Natural killer cell (primary cell): Measurements from ENCODE around the gene RGS19. TPM values are rescaled to one million over a fixed set of nuclear protein-coding genes. Genes with fewer than 3 reads are reported as not detected.

Source experiments
- ATAC-seq, 3 donors: fragments of 150-1000 bp in 2 of 3; fragments of 200-7000 bp in 1 of 3; cut with Tn5 transposase; 1 replicate in 1 of 3; 2 replicates in 2 of 3; pipeline ENCODE4 v1.10.0; 2021; ENCODE audit warnings: mild to moderate bottlenecking in 2 of 3, moderate library complexity in 2 of 3
- DNase-seq, 2 donors: peaks; one replicate each; pipeline versions ENCODE4 v3.0.0 to v3.0.0-alpha.2; 2013 to 2021; ENCODE audit warnings: mixed read lengths in 1 of 2
- H3K27ac ChIP-seq: one replicate; pipeline ENCODE4 v1.5.1; 2013; ENCODE audit warnings: mild to moderate bottlenecking, low read length
- H3K27me3 ChIP-seq: one replicate; pipeline ENCODE4 v1.6.1; 2013; ENCODE audit warnings: low read length; ENCODE audit not compliant: control insufficient read depth, insufficient read depth
- H3K36me3 ChIP-seq: one replicate; pipeline ENCODE4 v1.6.1; 2013; ENCODE audit warnings: low read length; ENCODE audit not compliant: control insufficient read depth, insufficient read depth
- H3K4me1 ChIP-seq: one replicate; pipeline ENCODE4 v1.6.1; 2013; ENCODE audit warnings: low read length; ENCODE audit not compliant: control insufficient read depth, insufficient read depth
- H3K4me3 ChIP-seq: one replicate; pipeline ENCODE4 v1.5.1; 2013; ENCODE audit warnings: low read length
- H3K9me3 ChIP-seq: one replicate; pipeline ENCODE4 v1.6.1; 2013; ENCODE audit warnings: low read length; ENCODE audit not compliant: control insufficient read depth, insufficient read depth
- H3K27ac Mint-ChIP-seq, 2 donors: one replicate each; pipeline ENCODE4 v1.8.0; 2022; ENCODE audit warnings: mild to moderate bottlenecking in 2 of 2, mixed read lengths in 2 of 2, moderate library complexity in 1 of 2
- H3K27me3 Mint-ChIP-seq, 2 donors: one replicate each; pipeline ENCODE4 v1.8.0; 2022; ENCODE audit warnings: low read depth in 2 of 2, mixed read lengths in 2 of 2
- H3K36me3 Mint-ChIP-seq: one replicate; pipeline ENCODE4 v1.8.0; 2022; ENCODE audit warnings: mixed read lengths
- H3K4me1 Mint-ChIP-seq, 2 donors: one replicate each; pipeline ENCODE4 v1.8.0; 2022; ENCODE audit warnings: mixed read lengths in 2 of 2
- H3K4me3 Mint-ChIP-seq: one replicate; pipeline ENCODE4 v1.8.0; 2022; ENCODE audit warnings: mild to moderate bottlenecking, moderate library complexity, mixed read lengths
- H3K9me3 Mint-ChIP-seq, 2 donors: one replicate each; pipeline ENCODE4 v1.8.0; 2022; ENCODE audit warnings: mixed read lengths in 2 of 2
- WGBS: methylation state at CpG from one replicate; pipeline ENCODE4 v1.1.7; 2013; ENCODE audit warnings: missing lambda C conversion rate; ENCODE audit not compliant: insufficient coverage; 5-methylcytosine and 5-hydroxymethylcytosine counted together
- intact Hi-C: fragments of 100-400 bp; cut with micrococcal nuclease; formaldehyde crosslinking; loops from one replicate; pipeline ENCODE4 v1.14.2; 2022
- total RNA-seq, 4 donors: library from RNA; stranded (reverse); fragments of 120-200 nt in 1 of 4; gene quantifications; one replicate each; pipeline versions ENCODE4 v1.2.3 to v1.2.4, GENCODE V29; 2013 to 2022
- TF ChIP-seq, protein P1 (sequence below): fragments of 200-600 bp; IDR thresholded peaks from one replicate; pipeline ENCODE4 v1.8.0; 2022; ENCODE audit warnings: antibody characterized with exemption

Gene RGS19
- total RNA-seq, 3 donors from 2014 or later (not counting 1 experiment from before 2014, with no cell fraction given): 61.9 to 76.4 (median 68.2) TPM

GRCh38 chr20:64074184-64074789 lies 5.0 kb downstream of the RGS19 start:
- DNase-seq (no peak), ATAC-seq (no peak)
- Histone ChIP-seq H3K36me3 (peaks cover 43% of the 10 kb centered on the region), H3K9me3 (no peaks in the 10 kb centered on the region), H3K27ac (no peak overlapping the region), H3K4me1 (peaks cover 46% of the 10 kb centered on the region), H3K27me3 (no peaks in the 10 kb centered on the region), H3K4me3 (no peak overlapping the region)
- intact Hi-C loops: no loop called here
- no peaks in the 10 kb centered on the region for H3K36me3 Mint-ChIP-seq
- no peak overlapping the region for H3K27ac Mint-ChIP-seq
- no peaks in the 10 kb centered on the region for H3K27me3 Mint-ChIP-seq
- no peak overlapping the region for H3K4me3 Mint-ChIP-seq
- H3K4me1 Mint-ChIP-seq: peaks cover 11 to 39% of the 10 kb centered on the region in 2 donors
- 89% methylated on average over 28 of the region's 28 CpGs for WGBS
- H3K9me3 Mint-ChIP-seq: no peaks in the 10 kb centered on the region
- TF ChIP-seq, protein P1, sequence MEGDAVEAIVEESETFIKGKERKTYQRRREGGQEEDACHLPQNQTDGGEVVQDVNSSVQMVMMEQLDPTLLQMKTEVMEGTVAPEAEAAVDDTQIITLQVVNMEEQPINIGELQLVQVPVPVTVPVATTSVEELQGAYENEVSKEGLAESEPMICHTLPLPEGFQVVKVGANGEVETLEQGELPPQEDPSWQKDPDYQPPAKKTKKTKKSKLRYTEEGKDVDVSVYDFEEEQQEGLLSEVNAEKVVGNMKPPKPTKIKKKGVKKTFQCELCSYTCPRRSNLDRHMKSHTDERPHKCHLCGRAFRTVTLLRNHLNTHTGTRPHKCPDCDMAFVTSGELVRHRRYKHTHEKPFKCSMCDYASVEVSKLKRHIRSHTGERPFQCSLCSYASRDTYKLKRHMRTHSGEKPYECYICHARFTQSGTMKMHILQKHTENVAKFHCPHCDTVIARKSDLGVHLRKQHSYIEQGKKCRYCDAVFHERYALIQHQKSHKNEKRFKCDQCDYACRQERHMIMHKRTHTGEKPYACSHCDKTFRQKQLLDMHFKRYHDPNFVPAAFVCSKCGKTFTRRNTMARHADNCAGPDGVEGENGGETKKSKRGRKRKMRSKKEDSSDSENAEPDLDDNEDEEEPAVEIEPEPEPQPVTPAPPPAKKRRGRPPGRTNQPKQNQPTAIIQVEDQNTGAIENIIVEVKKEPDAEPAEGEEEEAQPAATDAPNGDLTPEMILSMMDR: no peak

DNA sequence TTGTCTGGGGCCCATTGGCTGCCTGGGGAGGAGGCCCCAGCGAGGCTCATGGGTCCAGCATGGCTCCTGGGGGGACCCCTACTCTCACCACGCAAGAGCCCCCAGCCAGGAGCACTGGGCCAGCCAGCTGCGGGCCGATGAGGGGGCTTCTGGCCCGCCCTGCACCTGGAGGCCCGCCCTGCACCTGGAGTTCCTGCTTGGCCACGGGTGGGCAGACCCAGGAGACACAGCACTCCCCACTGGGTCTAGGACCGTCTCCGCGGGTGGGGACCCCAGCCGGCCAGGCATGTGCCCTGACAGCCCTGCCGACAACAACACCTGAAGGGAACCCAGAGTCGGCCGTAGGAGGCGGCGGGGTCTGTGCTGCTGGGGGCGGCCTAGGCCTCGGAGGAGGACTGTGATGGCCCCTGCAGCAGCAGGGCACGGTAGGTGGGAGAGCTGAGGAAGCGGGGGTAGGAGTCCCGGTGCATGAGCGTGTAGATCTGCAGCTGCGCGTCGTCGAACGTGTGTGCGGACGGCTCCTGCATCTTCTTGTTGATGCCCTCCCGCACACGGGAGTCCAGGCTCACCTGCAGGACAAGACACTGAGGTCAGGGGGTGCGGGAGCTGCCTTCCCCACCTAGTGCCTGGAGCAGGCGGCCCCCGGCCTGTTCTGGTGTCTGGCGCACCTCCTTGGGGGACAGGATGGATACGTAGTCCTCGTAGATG lies 5.7 kb downstream of the RGS19 start:
- Mint-ChIP-seq H3K27ac (no peak overlapping the region), H3K27me3 (no peaks in the 10 kb centered on the region), H3K36me3 (no peaks in the 10 kb centered on the region), H3K9me3 (no peaks in the 10 kb centered on the region), H3K4me3 (no peak overlapping the region), H3K4me1 (peaks cover 11 to 39% of the 10 kb centered on the region in 2 donors)
- TF ChIP-seq, protein P1: no peak
- intact Hi-C loops: no loop called here
- H3K4me1 ChIP-seq: peaks cover 52% of the 10 kb centered on the region
- H3K36me3 ChIP-seq: peaks cover 43% of the 10 kb centered on the region
- no peak for DNase-seq
- 93% methylated on average over 37 of the region's 37 CpGs for WGBS
- no peaks in the 10 kb centered on the region for H3K9me3 ChIP-seq
- no peak overlapping the region for H3K4me3 ChIP-seq
- H3K27me3 ChIP-seq: no peaks in the 10 kb centered on the region
- ATAC-seq: no peak
- no peak overlapping the region for H3K27ac ChIP-seq

GRCh38 chr20:64072498-64073063 lies 6.7 kb downstream of the RGS19 start:
- Mint-ChIP-seq H3K9me3 (no peaks in the 10 kb centered on the region), H3K4me3 (no peak overlapping the region), H3K36me3 (no peaks in the 10 kb centered on the region), H3K4me1 (peaks cover 5 to 38% of the 10 kb centered on the region in 2 donors), H3K27ac (peak overlapping the region in 1 of 2 donors; percentile 52), H3K27me3 (no peaks in the 10 kb centered on the region)
- TF ChIP-seq, protein P1: no peak
- H3K4me3 ChIP-seq: no peak overlapping the region
- H3K27ac ChIP-seq: no peak overlapping the region
- DNase-seq (no peak), ATAC-seq (no peak)
- 80% methylated on average over 14 of the region's 14 CpGs for WGBS
- peaks cover 43% of the 10 kb centered on the region for H3K36me3 ChIP-seq
- intact Hi-C loops: no loop called here
- no peaks in the 10 kb centered on the region for H3K9me3 ChIP-seq
- H3K27me3 ChIP-seq: no peaks in the 10 kb centered on the region
- H3K4me1 ChIP-seq: peaks cover 51% of the 10 kb centered on the region
